Sigmoid colon (tissue), 4 donors: ENCODE measurements around the gene DMPK.

Experiments
- EP300 ChIP-seq, 4 donors: sonication (generic); formaldehyde crosslinking; IDR thresholded peaks; one replicate each; pipeline ENCODE4 v1.6.1; 2017; ENCODE audit warnings: antibody characterized with exemption in 4 of 4
- POLR2A ChIP-seq, 2 donors: fragments of 450-650 bp; IDR thresholded peaks; one replicate each; pipeline ENCODE4 v1.6.1; 2016; ENCODE audit warnings: antibody characterized with exemption in 2 of 2, mild to moderate bottlenecking in 2 of 2, moderate library complexity in 2 of 2
- POLR2AphosphoS5 ChIP-seq, 4 donors: sonication (generic); formaldehyde crosslinking; IDR thresholded peaks; one replicate each; pipeline ENCODE4 v1.6.1; 2017; ENCODE audit warnings: antibody characterized with exemption in 4 of 4
- TF ChIP-seq, protein P1 (sequence below), 4 experiments: fragments of 450-650 bp in 3 of 4; fragments of 200-600 bp in 1 of 4; IDR thresholded peaks; one replicate each; pipeline ENCODE4 v1.5.1; 2016 to 2019; ENCODE audit warnings: antibody characterized with exemption in 4 of 4, mild to moderate bottlenecking in 3 of 4, moderate library complexity in 2 of 4

DNA sequence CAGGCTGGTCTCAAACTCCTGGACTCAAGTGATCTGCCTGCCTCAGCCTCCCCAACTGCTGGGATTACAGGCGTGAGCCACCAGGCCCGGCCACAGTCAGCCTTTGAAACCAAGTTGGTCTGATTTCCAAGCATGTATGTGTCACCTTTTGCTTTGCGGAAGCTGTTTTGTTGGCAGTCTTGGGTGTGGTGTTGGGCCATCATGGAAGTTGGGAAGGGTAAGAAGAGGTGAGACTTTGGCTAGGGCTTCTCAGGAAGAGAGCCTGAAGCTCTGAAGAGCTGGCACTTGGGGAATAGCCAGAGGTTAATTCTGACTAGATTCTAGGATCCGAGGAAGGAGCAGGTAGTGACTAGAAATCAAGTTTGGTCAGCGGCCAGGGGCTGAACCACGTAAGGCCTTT, 30.0 kb upstream of the DMPK start:
- TF ChIP-seq POLR2A (IDR thresholded peaks at IDR 0.05) (no peak), POLR2AphosphoS5 (IDR thresholded peaks at IDR 0.05) (no peak), EP300 (IDR thresholded peaks at IDR 0.05) (no peak)
- TF ChIP-seq, protein P1, sequence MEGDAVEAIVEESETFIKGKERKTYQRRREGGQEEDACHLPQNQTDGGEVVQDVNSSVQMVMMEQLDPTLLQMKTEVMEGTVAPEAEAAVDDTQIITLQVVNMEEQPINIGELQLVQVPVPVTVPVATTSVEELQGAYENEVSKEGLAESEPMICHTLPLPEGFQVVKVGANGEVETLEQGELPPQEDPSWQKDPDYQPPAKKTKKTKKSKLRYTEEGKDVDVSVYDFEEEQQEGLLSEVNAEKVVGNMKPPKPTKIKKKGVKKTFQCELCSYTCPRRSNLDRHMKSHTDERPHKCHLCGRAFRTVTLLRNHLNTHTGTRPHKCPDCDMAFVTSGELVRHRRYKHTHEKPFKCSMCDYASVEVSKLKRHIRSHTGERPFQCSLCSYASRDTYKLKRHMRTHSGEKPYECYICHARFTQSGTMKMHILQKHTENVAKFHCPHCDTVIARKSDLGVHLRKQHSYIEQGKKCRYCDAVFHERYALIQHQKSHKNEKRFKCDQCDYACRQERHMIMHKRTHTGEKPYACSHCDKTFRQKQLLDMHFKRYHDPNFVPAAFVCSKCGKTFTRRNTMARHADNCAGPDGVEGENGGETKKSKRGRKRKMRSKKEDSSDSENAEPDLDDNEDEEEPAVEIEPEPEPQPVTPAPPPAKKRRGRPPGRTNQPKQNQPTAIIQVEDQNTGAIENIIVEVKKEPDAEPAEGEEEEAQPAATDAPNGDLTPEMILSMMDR (IDR thresholded peaks at IDR 0.05): no peak
